B cell (primary cell): ENCODE measurements around the gene IL20RA. TPM values are rescaled to one million over a fixed set of nuclear protein-coding genes. Genes with fewer than 3 reads are reported as not detected.

ENCODE experiments used
- ATAC-seq: fragments of 200-7000 bp; cut with Tn5 transposase; one replicate; pipeline ENCODE4 v1.10.0; 2021; ENCODE audit warnings: low read depth, mild to moderate bottlenecking, moderate number of reproducible peaks, moderate library complexity
- CTCF ChIA-PET: fragments of 350-600 bp; sonication (Branson Sonifier 250); formaldehyde crosslinking; loops from one replicate; lab custom pipeline; 2021; ENCODE audit warnings: antibody characterized with exemption, inconsistent platforms; lab: Charles Lee
- POLR2A ChIA-PET: fragments of 350-600 bp; sonication (Branson Sonifier 250); formaldehyde crosslinking; loops from one replicate; lab custom pipeline; 2021; ENCODE audit warnings: antibody characterized with exemption; lab: Charles Lee
- DNase-seq: peaks from one replicate; pipeline ENCODE4 v3.0.0; 2013
- H2AFZ ChIP-seq: 2 replicates; pipeline ENCODE4 v1.6.1; 2012; ENCODE audit warnings: mild to moderate bottlenecking, low read depth, low read length; ENCODE audit not compliant: insufficient read depth, poor library complexity, severe bottlenecking
- H3K27ac ChIP-seq, 2 donors: 1 replicate in 1 of 2; 2 replicates in 1 of 2; pipeline ENCODE4 v1.5.1; 2012 to 2013; ENCODE audit warnings: low read length in 2 of 2, mild to moderate bottlenecking in 2 of 2, moderate library complexity in 1 of 2
- H3K27me3 ChIP-seq, 4 experiments: fragments of 200-600 bp in 1 of 4; sonication (generic) in 1 of 4; replicated peaks in 1 of 4; 1 replicate in 2 of 4; 2 replicates in 2 of 4; pipeline versions ENCODE4 v1.6.1 to v1.7.0; 2013 to 2016; ENCODE audit warnings: low read length in 3 of 4, mild to moderate bottlenecking in 2 of 4, mixed read lengths in 1 of 4, moderate library complexity in 1 of 4; ENCODE audit not compliant: insufficient read depth in 4 of 4, control insufficient read depth in 3 of 4; ENCODE audit errors: control extremely low read depth in 1 of 4
- H3K36me3 ChIP-seq, 2 experiments: replicated peaks in 1 of 2; 1 replicate in 1 of 2; 2 replicates in 1 of 2; pipeline versions ENCODE4 v1.6.1 to v1.7.1; 2013; ENCODE audit warnings: low read length in 1 of 2; ENCODE audit not compliant: insufficient read depth in 2 of 2, control insufficient read depth in 1 of 2; ENCODE audit errors: control extremely low read depth in 1 of 2, extremely low read depth in 1 of 2
- H3K4me1 ChIP-seq, 2 donors: fragments of 200-600 bp in 1 of 2; sonication (generic) in 1 of 2; 1 replicate in 1 of 2; 2 replicates in 1 of 2; pipeline versions ENCODE4 v1.5.1 to v1.6.1; 2013 to 2017; ENCODE audit warnings: low read length in 2 of 2; ENCODE audit not compliant: control insufficient read depth in 2 of 2, insufficient read depth in 2 of 2
- H3K4me2 ChIP-seq: replicated peaks from 2 replicates; pipeline ENCODE3; 2012; ENCODE audit warnings: mild to moderate bottlenecking, low read depth, low read length; ENCODE audit not compliant: poor library complexity, severe bottlenecking
- H3K4me3 ChIP-seq, 5 experiments: fragments of 200-600 bp in 1 of 5; sonication (generic) in 1 of 5; 1 replicate in 3 of 5; 2 replicates in 2 of 5; pipeline versions ENCODE4 v1.5.1 to v1.7.0; 2011 to 2016; ENCODE audit warnings: low read length in 4 of 5, mild to moderate bottlenecking in 4 of 5, low read depth in 2 of 5, control low read depth in 1 of 5, moderate library complexity in 1 of 5; ENCODE audit not compliant: insufficient read depth in 1 of 5; ENCODE audit errors: control extremely low read depth in 1 of 5, extremely low read depth in 1 of 5
- H3K79me2 ChIP-seq: fragments of 200-600 bp; sonication (generic); one replicate; pipeline ENCODE4 v1.6.0; 2016; ENCODE audit warnings: low read length; ENCODE audit not compliant: control insufficient read depth, insufficient read depth
- H3K9ac ChIP-seq: fragments of 200-600 bp; sonication (generic); 2 replicates; pipeline ENCODE4 v1.6.1; 2017; ENCODE audit warnings: mild to moderate bottlenecking, low read length, moderate library complexity
- H3K9me3 ChIP-seq, 3 donors: one replicate each; pipeline versions ENCODE4 v1.6.1 to v1.7.1; 2013; ENCODE audit warnings: low read length in 2 of 3; ENCODE audit not compliant: control insufficient read depth in 2 of 3, insufficient read depth in 1 of 3; ENCODE audit errors: control extremely low read depth in 1 of 3
- H4K20me1 ChIP-seq: 2 replicates; pipeline ENCODE4 v1.6.0; 2012; ENCODE audit warnings: mild to moderate bottlenecking, low read length; ENCODE audit not compliant: insufficient read depth, control insufficient read depth, poor library complexity, severe bottlenecking
- H3K27ac Mint-ChIP-seq: one replicate; pipeline ENCODE4 v1.8.0; 2021; ENCODE audit warnings: mixed read lengths
- H3K27me3 Mint-ChIP-seq: one replicate; pipeline ENCODE4 v1.8.0; 2021; ENCODE audit warnings: mixed read lengths
- H3K4me1 Mint-ChIP-seq: one replicate; pipeline ENCODE4 v1.8.0; 2021; ENCODE audit warnings: mixed read lengths
- H3K4me3 Mint-ChIP-seq: one replicate; pipeline ENCODE4 v1.8.0; 2021; ENCODE audit warnings: mixed read lengths
- H3K9me3 Mint-ChIP-seq: one replicate; pipeline ENCODE4 v1.8.0; 2022; ENCODE audit warnings: mixed read lengths; ENCODE audit not compliant: insufficient read depth
- EZH2 ChIP-seq: IDR thresholded peaks from 2 replicates; pipeline ENCODE4 v1.6.1; 2012; ENCODE audit warnings: borderline replicate concordance, low read depth, mild to moderate bottlenecking, moderate library complexity, low read length; ENCODE audit not compliant: insufficient read depth, poor library complexity, severe bottlenecking
- WGBS: methylation state at CpG from one replicate; pipeline ENCODE4 v1.1.5; 2013; ENCODE audit warnings: missing lambda C conversion rate; ENCODE audit not compliant: insufficient coverage; 5-methylcytosine and 5-hydroxymethylcytosine counted together
- intact Hi-C: fragments of 100-400 bp; cut with micrococcal nuclease; formaldehyde crosslinking; loops from one replicate; pipeline ENCODE4 v1.10.0; 2022
- polyA plus RNA-seq: library from polyadenylated mRNA; depleted of rRNA; stranded (reverse); fragments of >200 nt; gene quantifications from 2 replicates; pipeline ENCODE4 v1.2.3, GENCODE V29; 2012
- total RNA-seq, 2 donors: library from RNA; stranded (reverse); fragments of 120-200 nt in 1 of 2; gene quantifications; 1 replicate in 1 of 2; 2 replicates in 1 of 2; pipeline versions ENCODE4 v1.2.3 to v1.2.4, GENCODE V29; 2013 to 2022
- TF ChIP-seq, protein P1 (sequence below): fragments of 200-600 bp; IDR thresholded peaks from one replicate; pipeline ENCODE4 v1.8.0; 2022; ENCODE audit warnings: antibody characterized with exemption, mild to moderate bottlenecking

Gene IL20RA
- total and polyA plus RNA-seq, 2 donors (not counting 1 experiment from before 2014, with no cell fraction given), result not detected

DNA sequence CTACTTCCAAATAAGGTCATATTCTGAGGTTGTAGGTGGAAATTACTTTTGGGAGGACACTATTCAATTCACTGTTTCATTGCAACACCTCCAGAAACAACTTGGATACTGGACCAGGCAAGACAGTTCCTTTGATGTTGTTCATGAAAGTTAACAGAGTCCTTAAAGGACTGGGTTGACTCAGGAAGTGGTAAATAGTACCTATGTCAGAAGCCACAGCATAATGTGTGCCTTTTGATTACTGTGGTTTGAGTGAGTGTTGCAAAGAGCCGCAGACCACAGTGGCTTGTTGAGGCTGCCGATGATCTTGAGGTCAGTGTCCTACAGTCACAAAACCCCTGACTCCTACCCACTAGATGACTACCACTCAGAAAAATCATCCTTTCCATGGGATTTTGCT, 10.9 kb downstream of the IL20RA start:
- Histone ChIP-seq H3K4me3 (no peak overlapping the region), H3K27me3 (peaks cover 0 to 37% (median 22%) of the 10 kb centered on the region in 4 experiments), H3K9me3 (no peaks in the 10 kb centered on the region), H2AFZ (no peak overlapping the region), H4K20me1 (no peaks in the 10 kb centered on the region), H3K36me3 (no peaks in the 10 kb centered on the region), H3K4me2 (no peak overlapping the region), H3K9ac (no peak overlapping the region), H3K27ac (no peak overlapping the region), H3K4me1 (no peaks in the 10 kb centered on the region), H3K79me2 (no peaks in the 10 kb centered on the region)
- ChIA-PET CTCF (no interaction called here), POLR2A (no interaction called here)
- no peak for ATAC-seq
- intact Hi-C loops, result no loop called here
- Mint-ChIP-seq H3K27ac (no peak overlapping the region), H3K4me3 (no peak overlapping the region), H3K27me3 (peaks cover 57% of the 10 kb centered on the region), H3K9me3 (no peaks in the 10 kb centered on the region), H3K4me1 (no peaks in the 10 kb centered on the region)
- WGBS, result no CpG with 5 or more reads among the region's 2 CpGs
- TF ChIP-seq EZH2, result no peak
- TF ChIP-seq, protein P1, sequence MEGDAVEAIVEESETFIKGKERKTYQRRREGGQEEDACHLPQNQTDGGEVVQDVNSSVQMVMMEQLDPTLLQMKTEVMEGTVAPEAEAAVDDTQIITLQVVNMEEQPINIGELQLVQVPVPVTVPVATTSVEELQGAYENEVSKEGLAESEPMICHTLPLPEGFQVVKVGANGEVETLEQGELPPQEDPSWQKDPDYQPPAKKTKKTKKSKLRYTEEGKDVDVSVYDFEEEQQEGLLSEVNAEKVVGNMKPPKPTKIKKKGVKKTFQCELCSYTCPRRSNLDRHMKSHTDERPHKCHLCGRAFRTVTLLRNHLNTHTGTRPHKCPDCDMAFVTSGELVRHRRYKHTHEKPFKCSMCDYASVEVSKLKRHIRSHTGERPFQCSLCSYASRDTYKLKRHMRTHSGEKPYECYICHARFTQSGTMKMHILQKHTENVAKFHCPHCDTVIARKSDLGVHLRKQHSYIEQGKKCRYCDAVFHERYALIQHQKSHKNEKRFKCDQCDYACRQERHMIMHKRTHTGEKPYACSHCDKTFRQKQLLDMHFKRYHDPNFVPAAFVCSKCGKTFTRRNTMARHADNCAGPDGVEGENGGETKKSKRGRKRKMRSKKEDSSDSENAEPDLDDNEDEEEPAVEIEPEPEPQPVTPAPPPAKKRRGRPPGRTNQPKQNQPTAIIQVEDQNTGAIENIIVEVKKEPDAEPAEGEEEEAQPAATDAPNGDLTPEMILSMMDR, result no peak
- no peak for DNase-seq

DNA sequence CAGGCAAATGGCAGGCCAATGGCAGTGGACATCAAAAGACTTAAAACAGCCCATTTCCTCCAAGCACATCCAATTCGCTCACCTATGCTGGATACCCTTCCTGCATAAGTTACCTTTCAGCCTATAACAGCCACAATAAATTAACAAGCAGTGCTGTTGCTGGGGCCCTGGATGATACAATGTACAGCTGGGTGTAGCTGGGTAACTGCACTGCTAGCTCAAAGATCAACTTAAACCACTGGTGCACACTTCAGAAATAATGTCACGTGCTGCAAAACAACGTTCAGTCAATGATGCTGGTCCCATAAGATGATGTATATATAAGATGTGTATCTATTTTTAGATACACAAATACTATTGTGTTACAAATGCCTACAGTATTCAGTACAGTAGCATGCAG, 13.6 kb downstream of the IL20RA start:
- POLR2A ChIA-PET, result no interaction called here
- Histone ChIP-seq H4K20me1 (no peaks in the 10 kb centered on the region), H2AFZ (no peak overlapping the region), H3K27me3 (peaks cover 0 to 33% (median 24%) of the 10 kb centered on the region in 4 experiments), H3K27ac (no peak overlapping the region), H3K4me3 (no peak overlapping the region), H3K79me2 (no peaks in the 10 kb centered on the region), H3K36me3 (no peaks in the 10 kb centered on the region), H3K9me3 (no peaks in the 10 kb centered on the region), H3K4me2 (no peak overlapping the region), H3K9ac (no peak overlapping the region), H3K4me1 (no peaks in the 10 kb centered on the region)
- TF ChIP-seq, protein P1, result no peak
- TF ChIP-seq EZH2, result no peak
- ATAC-seq (no peak), DNase-seq (no peak)
- H3K4me1 Mint-ChIP-seq, result no peaks in the 10 kb centered on the region
- no CpG with 5 or more reads among the region's 3 CpGs for WGBS
- H3K4me3 Mint-ChIP-seq, result no peak overlapping the region
- H3K9me3 Mint-ChIP-seq, result no peaks in the 10 kb centered on the region
- CTCF ChIA-PET, result no interaction called here
- intact Hi-C loops, result no loop called here
- H3K27ac Mint-ChIP-seq, result no peak overlapping the region
- peaks cover 57% of the 10 kb centered on the region for H3K27me3 Mint-ChIP-seq
